GM04504 (cell line): ENCODE measurements around the gene PPP1R26.

Experiments used
- DNase-seq: peaks from one replicate; pipeline ENCODE4 v3.0.0-alpha.2; 2012; ENCODE audit warnings: low read depth

PPP1R26 gene

GRCh38 chr9:135464181-135464580 lies 15.4 kb upstream of the PPP1R26 start:
- DNase-seq, result no peak

GRCh38 chr9:135468854-135469521 lies 10.6 kb upstream of the PPP1R26 start:
- DNase-seq, result no peak

GRCh38 chr9:135471791-135472640 lies 7.6 kb upstream of the PPP1R26 start:
- DNase-seq, result no peak

- DNase-seq, result no peak
These were observed 5.5 kb upstream of the PPP1R26 start for GRCh38 chr9:135473972-135474543.

- no peak for DNase-seq
These were observed 4.7 kb upstream of the PPP1R26 start for GRCh38 chr9:135474915-135475314.

- no peak for DNase-seq
These were observed 2.8 kb upstream of the PPP1R26 start for GRCh38 chr9:135476561-135477355.

- DNase-seq, result no peak
These were observed 1.4 kb upstream of the PPP1R26 start for GRCh38 chr9:135478191-135478590.

GRCh38 chr9:135478829-135479468 lies 633 bp upstream of the PPP1R26 start:
- DNase-seq, result no peak

GRCh38 chr9:135480071-135480939 lies 723 bp downstream of the PPP1R26 start:
- no peak for DNase-seq

GRCh38 chr9:135480940-135481310 lies 1.3 kb downstream of the PPP1R26 start:
- DNase-seq, result no peak

- DNase-seq, result no peak
These were observed 2.6 kb downstream of the PPP1R26 start for GRCh38 chr9:135482015-135482754.

GRCh38 chr9:135484460-135485277 lies 5.1 kb downstream of the PPP1R26 start:
- no peak for DNase-seq

- no peak for DNase-seq
These were observed 5.8 kb downstream of the PPP1R26 start for GRCh38 chr9:135485385-135485784.

- no peak for DNase-seq
These were observed 6.2 kb downstream of the PPP1R26 start for GRCh38 chr9:135485832-135486231.

GRCh38 chr9:135486267-135487065 lies 6.9 kb downstream of the PPP1R26 start:
- DNase-seq, result no peak

GRCh38 chr9:135487281-135488012 lies 7.9 kb downstream of the PPP1R26 start:
- no peak for DNase-seq

- DNase-seq, result no peak
These were observed 8.4 kb downstream of the PPP1R26 start for GRCh38 chr9:135488013-135488330.

GRCh38 chr9:135488527-135488926 lies 8.9 kb downstream of the PPP1R26 start:
- no peak for DNase-seq
